H1 (cell line): ENCODE measurements around the gene ADAMTS17. TPM values are rescaled to one million over a fixed set of nuclear protein-coding genes. Genes with fewer than 3 reads are reported as not detected.

ENCODE experiments used
- CTCF ChIA-PET: fragments of 300-600 bp; sonication (Branson Sonifier 250); formaldehyde crosslinking; loops from one replicate; lab custom pipeline; 2021; ENCODE audit not compliant: partially characterized antibody; lab: Charles Lee
- POLR2A ChIA-PET: fragments of 300-600 bp; sonication (Branson Sonifier 250); formaldehyde crosslinking; loops from one replicate; lab custom pipeline; 2021; ENCODE audit warnings: inconsistent platforms; ENCODE audit not compliant: partially characterized antibody; lab: Charles Lee
- DNase-seq, 2 experiments: peaks; one replicate each; pipeline versions ENCODE4 v3.0.0 to v3.0.0-alpha.2; 2010 to 2022; ENCODE audit warnings: low spot score in 2 of 2, low read depth in 1 of 2, mixed read lengths in 1 of 2
- FAIRE-seq: peaks from 2 replicates; lab custom pipeline; 2011; peaks lifted over from hg19 to GRCh38; lab: Jason Lieb, UNC
- H2AFZ ChIP-seq: 2 replicates; pipeline ENCODE4 v1.8.1; 2012; ENCODE audit warnings: low read length, inconsistent platforms
- H2AK5ac ChIP-seq: 2 replicates; pipeline ENCODE4 v1.6.1; 2013; ENCODE audit warnings: low read depth, low read length
- H2BK120ac ChIP-seq: replicated peaks from 2 replicates; pipeline ENCODE3; 2013; ENCODE audit warnings: low read depth, low read length, inconsistent platforms
- H2BK12ac ChIP-seq: 2 replicates; pipeline ENCODE4 v1.6.1; 2013; ENCODE audit warnings: low read depth, low read length
- H2BK15ac ChIP-seq: 2 replicates; pipeline ENCODE4 v1.6.1; 2013; ENCODE audit warnings: low read length
- H2BK20ac ChIP-seq: 2 replicates; pipeline ENCODE4 v1.6.1; 2013; ENCODE audit warnings: low read length
- H2BK5ac ChIP-seq: 2 replicates; pipeline ENCODE4 v1.6.1; 2013; ENCODE audit warnings: low read depth, low read length
- H3K14ac ChIP-seq: 2 replicates; pipeline ENCODE4 v1.6.1; 2013; ENCODE audit warnings: inconsistent platforms; ENCODE audit not compliant: insufficient read length
- H3K18ac ChIP-seq: 2 replicates; pipeline ENCODE4 v1.6.1; 2013; ENCODE audit warnings: low read length; ENCODE audit errors: extremely low read depth
- H3K23ac ChIP-seq: 2 replicates; pipeline ENCODE4 v1.6.1; 2013; ENCODE audit warnings: inconsistent platforms; ENCODE audit not compliant: insufficient read length
- H3K23me2 ChIP-seq: 2 replicates; pipeline ENCODE4 v1.6.1; 2013; ENCODE audit warnings: low read depth, low read length
- H3K27ac ChIP-seq: 2 replicates; pipeline ENCODE4 v1.6.1; 2011; ENCODE audit warnings: low read depth, low read length, inconsistent platforms
- H3K27me3 ChIP-seq, 4 experiments: replicated peaks in 1 of 4; 1 replicate in 1 of 4; 2 replicates in 3 of 4; pipeline versions ENCODE4 v1.6.1 to v1.8.1; 2011 to 2013; ENCODE audit warnings: low read length in 3 of 4, mild to moderate bottlenecking in 3 of 4, inconsistent platforms in 2 of 4, mixed read lengths in 2 of 4, moderate library complexity in 1 of 4; ENCODE audit not compliant: control insufficient read depth in 3 of 4, insufficient read depth in 3 of 4; ENCODE audit errors: extremely low read depth in 1 of 4
- H3K36me3 ChIP-seq, 4 experiments: 2 replicates each; pipeline versions ENCODE4 v1.6.1 to v1.8.1; 2011 to 2013; ENCODE audit warnings: mild to moderate bottlenecking in 4 of 4, low read length in 3 of 4, moderate library complexity in 2 of 4, control low read depth in 1 of 4, inconsistent platforms in 1 of 4; ENCODE audit not compliant: insufficient read depth in 4 of 4, control insufficient read depth in 2 of 4
- H3K4ac ChIP-seq: replicated peaks from 2 replicates; pipeline ENCODE3; 2013; ENCODE audit warnings: low read length, low read depth, mixed read lengths, inconsistent platforms; ENCODE audit not compliant: insufficient read length
- H3K4me1 ChIP-seq, 4 experiments: replicated peaks in 1 of 4; 1 replicate in 1 of 4; 2 replicates in 3 of 4; pipeline versions ENCODE4 v1.6.1 to v1.8.1; 2011 to 2013; ENCODE audit warnings: low read length in 3 of 4, inconsistent platforms in 2 of 4, mixed read lengths in 1 of 4; ENCODE audit not compliant: insufficient read depth in 4 of 4, control insufficient read depth in 3 of 4
- H3K4me2 ChIP-seq, 2 experiments: 2 replicates each; pipeline versions ENCODE4 v1.6.1 to v1.8.1; 2011 to 2013; ENCODE audit warnings: low read depth in 2 of 2, low read length in 2 of 2, control low read depth in 1 of 2, inconsistent platforms in 1 of 2, mild to moderate bottlenecking in 1 of 2; ENCODE audit not compliant: insufficient read depth in 1 of 2
- H3K4me3 ChIP-seq, 4 experiments: fragments of 200-600, 300-600 bp in 1 of 4; sonication (generic), shearing (Covaris generic), sonication (Bioruptor Twin) in 1 of 4; 2 replicates each; pipeline versions ENCODE4 v1.5.1 to v1.8.1; 2011 to 2016; ENCODE audit warnings: low read length in 4 of 4, low read depth in 3 of 4, control low read depth in 2 of 4, inconsistent platforms in 2 of 4, mild to moderate bottlenecking in 2 of 4, mixed read lengths in 1 of 4, moderate library complexity in 1 of 4; ENCODE audit not compliant: insufficient read depth in 2 of 4; ENCODE audit errors: extremely low read depth in 1 of 4
- H3K56ac ChIP-seq: replicated peaks from 2 replicates; pipeline ENCODE3; 2013; ENCODE audit warnings: low read depth, mild to moderate bottlenecking, mixed read lengths, low read length, inconsistent platforms; ENCODE audit not compliant: insufficient read length
- H3K79me1 ChIP-seq: 2 replicates; pipeline ENCODE4 v1.6.1; 2013; ENCODE audit warnings: low read depth, low read length, control low read depth
- H3K79me2 ChIP-seq, 2 experiments: 2 replicates each; pipeline versions ENCODE4 v1.6.1 to v1.8.1; 2012 to 2013; ENCODE audit warnings: low read length in 2 of 2, mild to moderate bottlenecking in 2 of 2, inconsistent platforms in 1 of 2; ENCODE audit not compliant: insufficient read depth in 2 of 2, control insufficient read depth in 1 of 2
- H3K9ac ChIP-seq, 4 experiments: replicated peaks in 1 of 4; 1 replicate in 1 of 4; 2 replicates in 3 of 4; pipeline versions ENCODE4 v1.6.1 to v1.8.1; 2011 to 2013; ENCODE audit warnings: low read depth in 3 of 4, low read length in 3 of 4, control low read depth in 2 of 4, mild to moderate bottlenecking in 2 of 4, moderate library complexity in 2 of 4, inconsistent platforms in 1 of 4; ENCODE audit errors: extremely low read depth in 1 of 4
- H3K9me3 ChIP-seq, 2 experiments: 2 replicates each; pipeline versions ENCODE4 v1.6.1 to v1.8.1; 2012 to 2013; ENCODE audit warnings: mild to moderate bottlenecking in 2 of 2, moderate library complexity in 2 of 2, control low read depth in 1 of 2, inconsistent platforms in 1 of 2, low read depth in 1 of 2, low read length in 1 of 2, mixed read lengths in 1 of 2; ENCODE audit not compliant: insufficient read depth in 2 of 2
- H4K20me1 ChIP-seq, 2 experiments: replicated peaks in 1 of 2; 2 replicates each; pipeline versions ENCODE3 to v1.8.1; 2011 to 2013; ENCODE audit warnings: inconsistent platforms in 2 of 2, low read length in 2 of 2, mild to moderate bottlenecking in 1 of 2; ENCODE audit not compliant: insufficient read depth in 2 of 2, control insufficient read depth in 1 of 2
- H4K5ac ChIP-seq: 2 replicates; pipeline ENCODE4 v1.6.1; 2013; ENCODE audit warnings: low read length, low read depth, mixed read lengths, inconsistent platforms; ENCODE audit not compliant: insufficient read length
- H4K8ac ChIP-seq: 2 replicates; pipeline ENCODE4 v1.8.0; 2013; ENCODE audit warnings: mild to moderate bottlenecking, moderate library complexity, low read length, inconsistent platforms; ENCODE audit not compliant: insufficient read depth; ENCODE audit errors: extremely low read depth
- H4K91ac ChIP-seq: replicated peaks from 2 replicates; pipeline ENCODE3; 2013; ENCODE audit warnings: low read length, mixed read lengths, inconsistent platforms; ENCODE audit not compliant: insufficient read length
- ASH2L ChIP-seq: fragments of 200-600, 300-600 bp; sonication (generic); IDR thresholded peaks from one replicate; pipeline ENCODE4 v1.7.1; 2017; ENCODE audit warnings: low read length
- BCL11A ChIP-seq, 2 experiments: IDR thresholded peaks; one replicate each; pipeline ENCODE4 v1.6.1; 2011; ENCODE audit warnings: low read depth in 2 of 2, low read length in 2 of 2, mild to moderate bottlenecking in 2 of 2
- BRCA1 ChIP-seq: IDR thresholded peaks from 2 replicates; pipeline ENCODE4 v1.6.1; 2012; ENCODE audit warnings: low read depth, low read length, improper control_type of control experiment
- CBX5 ChIP-seq: fragments of 300-800, 300-1000 bp; sonication (generic); IDR thresholded peaks from 2 replicates; pipeline ENCODE4 v1.7.1; 2016; ENCODE audit warnings: antibody characterized with exemption, low read length, low read depth
- CHD2 ChIP-seq: IDR thresholded peaks from 2 replicates; pipeline ENCODE4 v1.6.1; 2012; ENCODE audit warnings: low read length, improper control_type of control experiment
- CTBP2 ChIP-seq: IDR thresholded peaks from 2 replicates; pipeline ENCODE4 v1.7.0; 2011; ENCODE audit warnings: borderline replicate concordance, mild to moderate bottlenecking, moderate library complexity, mixed read lengths, low read length; ENCODE audit not compliant: insufficient read depth, insufficient read length
- EZH2 ChIP-seq: fragments of 200-600 bp; sonication (generic); IDR thresholded peaks from 2 replicates; pipeline ENCODE4 v1.7.1; 2012; ENCODE audit warnings: low read depth, mild to moderate bottlenecking, moderate library complexity, low read length, inconsistent platforms; ENCODE audit not compliant: severe bottlenecking
- KDM1A ChIP-seq: fragments of 200-600, 300-600 bp; sonication (generic); IDR thresholded peaks from 2 replicates; pipeline ENCODE4 v1.7.1; 2016; ENCODE audit warnings: mild to moderate bottlenecking, low read length, borderline replicate concordance
- POLR2A ChIP-seq, 2 experiments: IDR thresholded peaks; 1 replicate in 1 of 2; 2 replicates in 1 of 2; pipeline ENCODE4 v1.6.1; 2011; ENCODE audit warnings: low read depth in 2 of 2, low read length in 2 of 2, mild to moderate bottlenecking in 2 of 2; ENCODE audit errors: control extremely low read depth in 1 of 2
- POLR2AphosphoS5 ChIP-seq: IDR thresholded peaks from 2 replicates; pipeline ENCODE4 v1.6.1; 2011; ENCODE audit warnings: low read depth, low read length
- RBBP5 ChIP-seq: IDR thresholded peaks from 2 replicates; pipeline ENCODE4 v1.7.1; 2012; ENCODE audit warnings: low read depth, mild to moderate bottlenecking, inconsistent platforms, low read length, moderate library complexity, borderline replicate concordance
- RFX5 ChIP-seq: IDR thresholded peaks from 2 replicates; pipeline ENCODE4 v1.6.1; 2011; ENCODE audit warnings: low read depth, low read length, improper control_type of control experiment, borderline replicate concordance
- TBP ChIP-seq: IDR thresholded peaks from 2 replicates; pipeline ENCODE4 v1.6.1; 2011; ENCODE audit warnings: low read depth, low read length, improper control_type of control experiment
- TCF12 ChIP-seq: IDR thresholded peaks from 2 replicates; pipeline ENCODE4 v1.6.1; 2011; ENCODE audit warnings: low read depth, mild to moderate bottlenecking, low read length
- WGBS, 2 experiments: shearing (Covaris generic) in 1 of 2; methylation state at CpG; one replicate each; pipeline versions ENCODE4 v1.1.6 to v1.1.7; 2013 to 2015; ENCODE audit warnings: low lambda C conversion rate in 2 of 2, mixed read lengths in 2 of 2, inconsistent platforms in 1 of 2, low coverage in 1 of 2, missing lambda C conversion rate in 1 of 2; ENCODE audit not compliant: insufficient replicate concordance in 2 of 2, insufficient coverage in 1 of 2, insufficient read length in 1 of 2; ENCODE audit errors: extremely low coverage in 1 of 2, missing lambda C conversion rate in 1 of 2; 5-methylcytosine and 5-hydroxymethylcytosine counted together
- polyA plus RNA-seq, 7 experiments: library from polyadenylated mRNA; depleted of rRNA in 3 of 7; stranded (reverse) in 5 of 7; unstranded in 2 of 7; fragments of >200 nt in 5 of 7; fragments of 200-250 nt in 2 of 7; gene quantifications; 1 replicate in 5 of 7; 2 replicates in 1 of 7; 4 replicates in 1 of 7; pipeline versions ENCODE4 v1.2.1 to v1.2.3, GENCODE V29; 2011 to 2013; ENCODE audit warnings: missing spikeins in 2 of 7, mixed read lengths in 2 of 7
- total RNA-seq: library from RNA; stranded (reverse); fragmentation: NEBNext Ultra II Directional; extraction: Animal tissue kit (Norgen Biotek cat#: 25700); gene quantifications from 2 replicates; pipeline ENCODE4 v1.2.1, GENCODE V29; 2021

The ADAMTS17 gene
- total and polyA plus RNA-seq, 2 of the 8 experiments (the other 6 are each of a cell fraction or from before 2014, with no cell fraction given): 0.51 to 1.7 TPM

DNA sequence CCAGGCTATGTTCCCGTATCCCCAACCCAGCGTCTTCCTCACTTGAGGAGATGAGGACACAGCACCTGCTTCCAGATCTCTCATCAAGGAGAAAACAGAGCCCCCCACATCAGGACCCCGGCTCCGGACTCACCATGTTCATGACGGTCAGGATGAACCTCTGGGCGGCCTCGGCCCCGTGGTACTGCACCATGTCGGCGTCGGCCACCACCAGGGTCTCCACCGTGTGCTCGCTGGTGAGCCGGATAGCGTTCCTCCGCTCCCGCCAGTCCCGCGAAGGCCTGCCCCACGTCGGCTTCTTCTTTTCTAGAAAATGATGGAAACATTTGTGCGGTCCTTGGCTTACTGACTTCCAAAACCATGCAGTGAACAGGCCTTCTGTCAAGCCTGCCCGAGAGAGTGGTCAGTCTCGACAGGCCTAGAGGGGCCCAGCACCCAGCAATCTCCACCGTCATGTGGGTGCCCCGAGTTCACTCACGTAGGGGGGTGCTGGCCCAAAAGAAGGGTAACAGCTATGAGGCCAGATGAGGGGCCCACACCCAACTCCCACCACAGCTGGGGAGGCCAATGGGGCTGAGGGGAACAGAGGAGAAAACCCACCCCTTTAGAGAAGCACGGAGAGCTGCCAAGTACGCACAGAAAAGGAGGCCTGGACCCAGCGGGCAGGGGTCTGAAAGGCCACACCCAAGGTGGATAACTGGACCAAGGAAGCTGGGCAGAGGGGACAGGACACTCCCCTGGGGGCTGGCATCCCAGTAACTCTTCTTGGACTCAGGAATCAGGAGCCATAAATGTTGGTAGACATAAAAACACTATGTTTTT, 60.5 kb downstream of the ADAMTS17 start:
- Histone ChIP-seq H2BK20ac (no peak overlapping the region), H4K5ac (no peak overlapping the region), H3K9me3 (0 out of 4 replicates have a peak, but pooled peaks cover 0 to 4% of the 10 kb centered on the region in 2 experiments), H3K4ac (no peak overlapping the region), H4K8ac (no peak overlapping the region), H3K9ac (no peak overlapping the region; a peak in 1 of 7 replicates), H3K23me2 (no peaks in the 10 kb centered on the region), H3K27me3 (no peaks in the 10 kb centered on the region), H2BK5ac (no peak overlapping the region), H2AFZ (no peak overlapping the region), H3K4me1 (no peaks in the 10 kb centered on the region), H2BK120ac (no peak overlapping the region), H3K79me2 (no peaks in the 10 kb centered on the region), H3K18ac (no peak overlapping the region), H3K36me3 (no peaks in the 10 kb centered on the region), H3K79me1 (no peaks in the 10 kb centered on the region; the same call in 1 of the 2 replicates), H2BK12ac (no peak overlapping the region), H3K56ac (no peak overlapping the region), H4K20me1 (no peaks in the 10 kb centered on the region), H3K14ac (no peak overlapping the region), H2BK15ac (no peak overlapping the region), H2AK5ac (no peak overlapping the region), H3K4me3 (no peak overlapping the region), H4K91ac (no peak overlapping the region), H3K23ac (no peak overlapping the region), H3K4me2 (no peak overlapping the region), H3K27ac (no peak overlapping the region)
- FAIRE-seq (no peak), DNase-seq (no peak)
- TF ChIP-seq KDM1A: no peak
- no peak for TF ChIP-seq EZH2
- no peak for TF ChIP-seq POLR2A (IDR thresholded peaks at IDR 0.05; ENCODE audit: control extremely low read depth in 1 of 2, low read depth in 2 of 2, low read length in 2 of 2)
- no peak for TF ChIP-seq CTBP2
- TF ChIP-seq TBP: no peak
- no peak for TF ChIP-seq RBBP5
- no peak for TF ChIP-seq BCL11A (IDR thresholded peaks at IDR 0.05; ENCODE audit: low read depth in 2 of 2, low read length in 2 of 2)
- no peak for TF ChIP-seq CBX5
- no peak for TF ChIP-seq POLR2AphosphoS5
- TF ChIP-seq CHD2: no peak
- no peak for TF ChIP-seq TCF12
- TF ChIP-seq RFX5: no peak
- no peak for TF ChIP-seq BRCA1
- no peak for TF ChIP-seq ASH2L
- ChIA-PET POLR2A (no interaction called here), CTCF (no interaction called here)
- 92% methylated on average over 30 of the region's 30 CpGs; no CpG with 5 or more reads in 1 of the 2 experiments for WGBS, 2 experiments
